HG03354 (cell line): ENCODE data around the gene CDKN3.
"Not testable (repeated sequence)": the region's sequence is repeated elsewhere in the genome, so short reads cannot be mapped to it uniquely, and the experiment has no call there.

Experiments
- ATAC-seq: cut with Tn5 transposase; IDR thresholded peaks from one replicate; pipeline ENCODE4 v1.9.1; 2021; ENCODE audit warnings: mild to moderate bottlenecking; ENCODE audit not compliant: unreplicated experiment, poor library complexity, severe bottlenecking

CDKN3 gene

DNA sequence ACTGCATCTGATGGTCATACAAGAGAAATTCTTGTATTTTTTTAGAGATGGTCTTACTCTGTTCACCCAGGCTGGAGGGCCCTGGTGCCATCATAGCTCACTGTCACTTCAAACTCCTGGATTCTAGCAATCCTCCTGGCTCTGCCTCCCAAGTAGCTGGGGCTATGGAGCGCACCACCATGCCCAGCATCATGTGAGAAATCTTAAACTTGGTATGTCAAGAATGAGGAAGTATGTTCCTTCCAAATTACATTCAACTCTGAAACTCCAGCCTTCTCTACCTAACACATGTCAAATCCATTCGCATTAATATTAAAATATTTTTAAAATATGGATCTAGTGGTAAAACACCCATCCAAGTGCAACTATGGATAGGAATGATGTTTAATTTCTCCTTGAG, 27.5 kb upstream of the CDKN3 start:
- no peak for ATAC-seq

DNA sequence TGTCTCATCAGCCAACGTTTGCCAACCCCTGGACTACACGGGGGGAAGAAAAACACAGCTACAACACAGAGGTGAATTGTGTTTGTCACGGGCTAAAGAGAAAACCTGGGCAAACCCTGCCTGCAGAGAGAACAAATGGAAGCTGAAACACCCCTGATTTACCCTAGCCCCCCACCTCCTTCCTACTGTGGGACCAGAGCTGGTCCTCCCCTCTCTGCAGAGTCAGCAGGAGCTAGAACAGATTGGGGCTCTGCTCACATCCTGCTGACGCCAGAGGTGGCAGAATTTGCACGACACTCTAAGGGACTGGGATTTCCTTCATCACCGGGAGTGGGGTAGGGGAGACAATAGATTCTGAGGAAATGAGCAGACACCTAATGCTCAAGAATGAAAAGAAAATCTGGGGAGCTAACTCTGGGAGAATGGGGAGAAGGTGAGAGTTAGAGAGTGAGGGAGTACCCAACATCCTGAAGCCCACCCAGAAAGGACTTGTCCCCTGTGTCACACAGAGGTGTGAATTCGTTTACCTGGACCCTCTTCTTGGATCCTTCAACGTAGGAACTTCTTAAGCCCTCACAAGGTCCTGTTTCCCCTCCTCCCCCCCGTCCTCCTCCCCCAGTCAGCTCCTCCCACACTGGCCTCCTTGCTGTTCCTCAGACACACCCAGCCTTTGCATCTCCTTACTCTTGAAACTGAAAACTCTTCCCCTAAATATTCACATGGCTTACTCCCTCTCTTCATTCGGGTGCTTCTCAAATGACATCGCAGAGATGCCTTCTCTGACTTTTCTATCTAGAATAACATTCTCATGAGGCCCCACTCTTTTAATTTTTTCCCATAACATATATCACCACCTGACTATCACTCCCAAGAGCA, 26.2 kb upstream of the CDKN3 start:
- ATAC-seq, result no peak

DNA sequence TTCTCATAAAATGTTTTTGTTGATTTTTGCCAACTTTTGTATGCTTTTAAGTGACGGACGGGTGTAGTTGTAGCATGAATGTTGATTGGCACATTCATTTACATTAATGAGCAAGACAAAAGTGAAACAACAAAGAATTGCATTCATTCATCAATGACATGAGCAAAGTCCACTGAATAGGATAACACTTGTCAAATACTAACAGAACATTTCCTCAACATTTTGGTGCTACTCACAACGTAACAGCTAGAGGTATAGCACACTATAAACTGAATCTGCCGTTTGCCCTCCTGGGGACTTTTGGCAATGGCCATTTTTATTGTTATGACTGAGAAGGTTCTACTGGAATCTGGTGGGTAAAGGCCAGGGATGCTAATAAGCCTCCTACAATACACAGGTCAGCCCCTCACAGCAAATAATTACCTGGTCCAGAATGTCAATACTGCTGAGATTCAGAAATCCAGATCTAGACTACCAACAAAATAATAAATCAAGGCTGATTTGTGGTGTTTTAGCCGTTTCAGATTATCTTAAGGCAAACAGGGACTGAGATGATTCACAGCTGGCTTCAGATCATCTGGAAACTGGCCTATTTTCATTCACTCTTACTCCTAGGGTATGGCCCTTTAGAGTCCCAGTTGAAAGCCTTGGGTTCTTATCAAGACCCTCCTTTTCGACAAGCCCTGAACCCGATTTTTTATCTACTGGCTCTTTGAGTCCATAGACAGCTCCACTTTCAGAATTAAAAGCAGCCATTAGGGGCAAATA, 22.5 kb upstream of the CDKN3 start:
- ATAC-seq, result no peak

DNA sequence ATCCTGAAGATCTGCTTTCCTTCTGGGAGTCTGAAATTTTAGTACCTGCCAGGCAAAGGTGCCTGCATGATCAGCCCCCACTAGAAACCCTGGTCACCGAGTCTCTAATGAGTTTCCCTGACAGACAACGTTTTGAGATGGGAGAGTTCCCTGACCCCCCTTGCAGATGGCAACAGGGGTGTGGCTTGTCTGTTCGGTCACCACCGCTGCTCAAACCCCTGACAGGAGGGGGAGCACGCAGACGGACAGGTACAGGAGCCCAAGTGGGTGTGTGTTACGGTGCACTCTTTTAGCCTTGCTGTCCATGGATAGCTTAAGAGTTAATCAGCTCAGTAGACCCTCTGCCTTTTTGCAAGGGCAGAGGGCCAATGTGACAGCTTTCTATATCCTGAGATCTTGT, 19.3 kb upstream of the CDKN3 start:
- ATAC-seq, result no peak

DNA sequence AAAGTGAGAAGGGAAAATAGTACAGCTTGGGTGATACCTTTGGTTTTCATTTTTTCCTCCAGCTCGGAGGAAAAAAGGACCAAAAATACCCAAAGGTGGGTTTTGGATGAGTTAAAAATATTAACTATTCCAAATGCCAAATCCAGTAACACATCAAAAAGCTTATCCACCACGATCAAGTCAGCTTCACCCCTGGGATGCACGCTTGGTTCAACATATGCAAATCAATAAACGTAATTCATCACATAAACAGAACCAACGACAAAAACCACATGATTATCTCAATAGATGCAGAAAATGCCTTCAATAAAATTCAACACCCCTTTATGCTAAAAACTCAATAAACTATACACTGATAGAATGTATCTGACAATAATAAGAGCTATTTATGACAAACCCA, 17.9 kb upstream of the CDKN3 start:
- not testable (repeated sequence) for ATAC-seq

DNA sequence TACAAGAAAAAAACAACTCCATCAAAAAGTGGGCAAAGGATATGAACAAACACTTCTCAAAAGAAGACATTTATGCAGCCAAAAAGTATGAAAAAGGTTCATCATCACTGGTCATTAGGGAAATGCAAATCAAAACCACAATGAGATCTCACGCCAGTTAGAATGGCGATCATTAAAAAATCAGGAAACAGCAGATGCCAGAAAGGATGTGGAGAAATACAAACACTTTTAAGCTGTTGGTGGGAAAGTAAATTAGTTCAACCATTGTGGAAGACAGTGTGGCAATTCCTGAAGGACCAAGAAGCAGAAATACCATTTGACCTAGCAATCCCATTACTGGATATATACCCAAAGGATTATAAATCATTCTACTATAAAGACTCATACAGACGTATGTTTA, 16.2 kb upstream of the CDKN3 start:
- ATAC-seq, result not testable (repeated sequence)

DNA sequence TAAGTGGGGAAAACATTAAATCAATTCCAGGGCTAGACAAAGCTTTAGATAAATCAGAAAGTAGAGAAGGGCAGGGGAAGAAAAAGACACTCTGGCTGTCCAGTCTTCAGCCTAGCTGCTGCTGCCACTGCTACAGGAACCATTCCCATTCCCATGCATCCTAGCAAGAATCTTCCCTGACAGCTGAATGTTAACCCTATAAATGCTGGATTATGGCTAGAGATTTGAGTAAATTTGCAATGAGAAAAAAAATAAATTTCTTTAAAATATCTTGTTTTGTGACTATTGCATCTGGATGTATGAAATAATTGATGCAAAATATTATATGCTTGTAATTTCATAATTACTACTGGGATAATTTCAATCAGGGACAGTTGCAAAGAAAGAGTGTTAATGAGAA, 15.0 kb upstream of the CDKN3 start:
- ATAC-seq, result no peak

DNA sequence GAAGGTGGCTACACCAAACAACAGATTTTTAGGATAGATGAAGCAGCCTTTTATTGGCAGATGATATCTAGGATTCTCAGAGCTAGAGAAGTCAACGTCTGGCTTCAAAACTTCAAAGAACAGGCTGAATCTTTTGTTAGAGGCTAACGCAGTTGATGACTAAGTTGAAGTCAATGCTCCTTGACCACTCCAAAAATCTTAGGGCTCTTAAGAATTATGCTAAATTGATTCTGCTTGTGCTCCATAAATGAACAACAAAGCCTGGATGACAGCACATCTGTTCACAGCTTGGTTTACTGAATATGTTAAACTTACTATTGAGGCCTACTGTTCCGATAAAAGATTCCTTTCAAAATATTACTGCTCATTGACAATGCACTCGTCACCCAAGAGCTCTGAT, 13.0 kb upstream of the CDKN3 start:
- ATAC-seq, result no peak

DNA sequence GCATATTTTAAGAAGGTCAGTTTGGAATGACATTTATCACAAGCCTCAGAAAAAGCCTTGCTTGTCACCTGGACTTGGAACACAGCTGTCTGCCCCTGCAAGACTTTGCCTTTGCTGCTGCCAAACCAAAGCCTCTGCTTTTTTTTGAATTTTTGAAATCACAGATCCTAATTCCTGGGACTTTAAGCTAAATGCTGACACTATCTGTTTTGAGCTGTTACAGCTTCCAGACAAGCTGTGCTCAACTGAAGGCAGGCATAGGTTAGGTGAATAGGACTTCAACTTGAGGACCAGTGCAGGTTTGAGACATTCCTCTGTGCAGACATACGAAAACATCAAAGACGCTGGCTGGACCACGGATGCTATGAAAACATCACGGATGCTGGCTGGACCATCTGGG, 11.3 kb upstream of the CDKN3 start:
- ATAC-seq, result no peak

DNA sequence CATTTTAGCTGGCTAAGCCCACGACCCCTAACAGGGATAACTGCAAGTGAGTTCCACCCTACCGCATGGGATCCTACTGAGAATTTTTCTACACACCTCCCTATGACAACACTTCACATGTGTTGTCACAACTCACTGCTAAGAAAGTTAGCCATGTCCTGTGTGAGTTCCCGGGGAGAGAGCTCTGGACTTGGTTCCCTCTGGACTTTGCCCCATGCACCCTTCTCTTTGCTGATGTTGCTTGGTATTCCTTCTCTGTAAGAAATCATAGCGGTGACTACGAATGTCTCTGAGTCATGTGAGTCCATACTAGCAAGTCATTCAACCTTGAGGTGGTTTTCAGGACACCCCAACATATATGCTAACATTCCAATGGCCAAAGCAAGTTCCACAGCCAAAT, 9.5 kb upstream of the CDKN3 start:
- ATAC-seq, result no peak

DNA sequence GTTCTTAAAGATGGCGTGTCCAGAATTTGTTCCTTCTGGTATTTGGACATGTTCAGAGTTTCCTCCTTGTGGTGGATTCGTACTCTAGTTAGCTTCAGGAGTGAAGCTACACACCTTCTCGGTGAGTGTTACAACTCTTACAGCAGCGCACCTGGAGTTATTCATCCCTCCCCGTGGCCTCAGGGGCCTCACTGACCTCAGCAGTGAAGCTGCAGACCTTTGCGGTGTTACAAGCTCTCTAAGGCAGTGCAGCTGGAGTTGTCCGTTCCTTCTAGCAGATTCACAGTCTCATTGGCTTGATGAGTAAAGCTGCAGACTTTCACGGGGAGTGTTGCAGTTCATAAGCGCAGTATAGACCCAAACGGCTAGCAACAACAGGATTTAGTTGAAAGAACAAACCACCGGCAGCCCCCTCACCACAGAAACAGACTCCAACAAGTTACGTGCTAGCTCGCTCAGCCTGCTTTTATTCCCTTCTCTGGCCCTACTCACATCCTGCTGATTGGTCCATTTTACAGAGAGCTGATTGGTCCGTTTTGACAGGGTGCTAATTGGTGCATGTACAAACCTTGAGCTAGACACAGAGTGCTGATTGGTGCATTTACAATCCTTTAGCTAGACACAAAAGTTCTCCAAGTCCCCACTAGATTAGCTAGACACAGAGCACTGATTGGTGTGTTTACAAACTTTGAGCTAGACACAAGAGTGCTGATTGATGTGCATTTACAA, 4.5 kb upstream of the CDKN3 start:
- no peak for ATAC-seq

DNA sequence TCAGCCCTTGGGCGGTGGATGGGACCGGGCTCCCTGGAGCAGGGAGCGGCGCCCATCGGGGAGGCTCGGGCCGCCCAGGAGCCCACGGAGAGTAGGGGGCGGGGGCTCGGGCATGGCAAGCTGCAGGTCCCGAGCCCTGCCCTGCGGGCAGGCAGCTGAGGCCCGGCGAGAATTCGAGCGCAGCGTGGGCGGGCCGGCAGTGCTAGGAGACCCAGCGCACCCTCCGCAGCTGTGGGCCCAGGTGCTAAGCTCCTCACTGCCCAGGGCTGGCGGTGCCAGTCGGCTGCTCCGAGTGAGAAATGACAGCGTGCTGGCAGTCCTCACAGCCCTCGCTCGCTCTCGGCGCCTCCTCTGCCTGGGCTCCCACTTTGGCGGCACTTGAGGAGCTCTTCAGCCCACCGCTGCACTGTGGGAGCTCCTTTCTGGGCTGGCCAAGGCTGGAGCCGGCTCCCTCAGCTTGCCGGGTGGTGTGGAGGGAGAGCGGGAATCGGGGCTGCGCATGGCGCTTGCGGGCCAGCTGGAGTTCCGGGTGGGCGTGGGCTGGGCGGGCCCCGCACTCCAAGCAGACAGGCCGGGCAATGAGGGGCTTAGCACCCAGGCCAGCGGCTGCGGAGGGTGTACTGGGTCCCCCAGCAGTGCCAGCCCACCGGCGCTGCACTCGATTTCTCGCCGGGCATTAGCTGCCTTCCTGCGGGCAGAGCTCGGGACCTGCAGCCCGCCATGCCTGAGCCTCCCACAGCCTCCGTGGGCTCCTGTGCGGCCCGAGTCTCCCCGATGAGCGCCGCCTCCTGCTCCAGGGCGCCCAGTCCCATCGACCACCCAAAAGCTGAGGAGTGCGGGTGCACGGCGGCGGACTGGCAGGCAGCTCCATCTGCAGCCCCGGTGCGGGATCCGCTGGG, 3.6 kb upstream of the CDKN3 start:
- ATAC-seq, result not testable (repeated sequence)

DNA sequence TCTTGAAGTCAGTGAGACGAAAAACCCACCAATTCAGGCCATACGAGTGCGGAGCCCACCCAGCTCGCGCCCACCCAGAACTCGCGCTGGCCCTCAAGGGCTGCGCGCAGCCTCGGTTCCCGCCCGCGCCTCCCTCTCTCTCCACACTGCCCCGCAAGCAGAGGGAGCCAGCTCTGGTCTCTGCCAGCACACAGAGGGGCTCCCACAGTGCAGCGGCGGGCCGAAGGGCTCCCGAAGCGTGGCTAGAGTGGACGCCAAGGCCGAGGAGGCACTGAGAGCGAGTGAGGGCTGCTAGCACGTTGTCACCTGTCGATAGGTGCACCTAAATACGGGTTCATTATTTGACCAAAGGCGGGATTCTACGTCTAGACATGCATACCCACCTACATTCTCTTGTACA, 2.2 kb upstream of the CDKN3 start:
- ATAC-seq, result no peak

DNA sequence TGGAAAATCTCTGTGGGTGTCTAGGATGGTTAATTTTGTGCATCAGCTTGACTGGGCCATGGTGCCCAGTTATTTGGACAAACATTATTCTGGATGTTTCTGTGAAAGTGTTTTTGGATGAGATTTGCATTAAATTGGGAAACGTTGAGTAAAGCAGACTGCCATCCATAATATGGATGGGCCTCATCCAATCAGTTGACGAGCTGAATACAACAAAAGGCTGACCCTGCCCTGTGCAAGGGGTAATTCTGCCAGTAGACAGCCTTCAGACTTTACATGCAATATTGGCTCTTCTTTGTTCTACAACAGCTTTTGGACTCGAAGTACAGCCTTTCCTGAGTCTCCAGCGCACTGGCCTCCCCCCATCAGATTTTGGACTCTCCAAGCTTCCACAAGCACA, 1.5 kb upstream of the CDKN3 start:
- ATAC-seq, result no peak

DNA sequence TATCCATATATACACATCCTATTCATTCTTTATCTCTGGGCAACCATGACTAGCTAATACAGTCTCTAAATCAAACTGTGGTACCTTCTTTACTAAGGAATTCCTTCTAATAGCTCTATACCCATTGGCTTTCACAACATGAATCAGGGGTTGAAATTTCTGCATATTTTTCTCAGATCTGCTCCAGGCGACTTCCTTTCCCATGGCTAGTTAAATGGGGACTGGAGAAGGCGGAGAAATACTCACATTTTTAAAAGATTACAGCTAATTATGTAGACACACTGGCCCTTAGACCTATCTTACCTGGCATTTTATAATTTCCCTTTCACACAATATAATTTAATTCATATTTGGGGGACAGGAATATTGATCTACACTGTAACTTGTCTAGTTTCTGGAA, 1.1 kb upstream of the CDKN3 start:
- no peak for ATAC-seq

DNA sequence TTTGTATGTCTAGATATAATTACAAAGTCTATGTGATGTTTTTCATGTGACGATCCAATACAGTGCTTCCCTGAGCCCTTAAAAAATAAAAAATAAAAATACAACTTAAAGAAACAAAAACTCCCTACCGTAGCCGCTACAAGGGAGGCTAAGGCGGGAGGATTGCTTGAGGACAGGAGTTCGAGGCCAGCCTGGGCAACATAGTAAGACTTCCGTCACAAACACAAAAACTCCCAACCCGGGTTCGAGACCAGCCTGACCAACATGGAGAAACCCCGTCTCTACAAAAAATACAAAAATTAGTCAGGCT, 669 bp upstream of the CDKN3 start:
- ATAC-seq, result no peak

DNA sequence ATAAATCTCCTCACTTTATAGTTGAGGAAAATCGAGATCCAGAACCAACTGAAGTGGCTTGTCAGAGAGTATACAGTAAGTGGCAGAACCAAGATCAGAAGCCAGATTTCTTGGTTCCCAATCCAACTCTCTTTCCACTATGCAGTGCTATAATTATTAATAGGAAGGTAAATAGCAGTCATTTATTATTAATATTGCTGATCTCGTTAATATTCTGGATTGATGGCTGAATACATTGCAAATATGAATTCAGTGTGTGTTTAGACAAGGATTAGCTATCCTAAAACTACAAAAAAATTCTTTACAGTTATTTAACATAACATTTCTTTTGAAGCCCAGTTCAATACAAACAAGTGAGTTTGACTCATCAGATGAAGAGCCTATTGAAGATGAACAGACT, 2.8 kb downstream of the CDKN3 start:
- ATAC-seq, result no peak

DNA sequence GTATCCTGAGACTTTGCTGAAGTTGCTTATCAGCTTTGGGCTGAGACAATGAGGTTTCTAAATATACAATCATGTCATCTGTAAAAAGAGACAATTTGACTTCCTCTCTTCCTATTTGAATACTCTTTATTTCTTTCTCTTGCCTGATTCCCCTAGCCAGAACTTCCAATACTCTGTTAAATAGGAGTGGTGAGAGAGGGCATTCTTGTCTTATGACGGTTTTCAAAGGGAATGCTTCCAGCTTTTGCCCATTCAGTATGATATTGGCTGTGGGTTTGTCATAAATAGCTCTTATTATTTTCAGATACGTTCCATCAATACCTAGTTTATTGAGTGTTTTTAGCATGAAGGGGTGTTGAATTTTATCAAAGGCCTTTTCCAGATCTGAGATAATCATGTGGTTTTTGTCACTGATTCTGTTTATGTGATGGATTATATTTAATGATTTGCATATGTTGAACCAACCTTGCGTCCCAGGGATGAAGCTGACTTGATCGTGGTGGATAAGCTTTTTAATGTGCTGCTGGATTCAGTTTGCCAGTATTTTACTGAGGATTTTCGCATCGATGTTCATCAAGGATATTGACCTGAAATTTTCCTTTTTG, 6.7 kb downstream of the CDKN3 start:
- ATAC-seq, result not testable (repeated sequence)

DNA sequence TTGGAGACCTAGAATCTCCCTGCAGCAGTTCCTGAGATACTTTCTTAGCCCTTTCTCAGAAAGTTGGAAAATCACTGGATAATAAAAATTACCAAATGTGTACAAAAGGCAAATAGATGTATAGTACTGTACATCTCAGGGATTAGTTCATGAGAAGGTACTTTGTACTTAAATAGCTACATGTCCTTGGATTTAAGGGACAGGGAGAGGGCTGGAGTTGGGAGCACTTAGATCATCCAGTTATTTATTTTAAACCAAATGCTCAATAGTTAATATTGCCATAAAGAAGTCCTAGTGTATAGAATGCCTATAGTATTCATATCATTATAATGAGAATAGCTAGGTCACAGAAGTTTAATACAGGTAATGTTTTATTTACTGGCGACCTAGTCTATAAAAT, 13.4 kb downstream of the CDKN3 start:
- ATAC-seq, result no peak
